Measurements from ENCODE around the gene HERC6. TPM values are rescaled to one million over a fixed set of nuclear protein-coding genes. Genes with fewer than 3 reads are reported as not detected.

Gene HERC6
- total and polyA plus RNA-seq, 2 of the 8 experiments (the other 6 are each of a cell fraction or from before 2014, with no cell fraction given), result 3.7 to 3.8 TPM

GRCh38 chr4:88382621-88383020, 4.0 kb downstream of the HERC6 start:
- no peak overlapping the region for H2BK20ac ChIP-seq (ENCODE audit: low read length)
- FAIRE-seq, result no peak
- no peaks in the 10 kb centered on the region for H4K20me1 ChIP-seq (replicated peaks in 1 of 2; ENCODE audit: control insufficient read depth in 1 of 2, insufficient read depth in 2 of 2, low read length in 2 of 2)
- H3K27me3 ChIP-seq (replicated peaks in 1 of 4; ENCODE audit: control insufficient read depth in 3 of 4, extremely low read depth in 1 of 4, insufficient read depth in 3 of 4, low read length in 3 of 4), result peaks cover 0 to 8% (median 6%) of the 10 kb centered on the region in 4 experiments; a peak in 4 of 7 replicates
- no peak overlapping the region for H2BK12ac ChIP-seq (ENCODE audit: low read depth, low read length)
- peaks cover 4% of the 10 kb centered on the region for H3K23me2 ChIP-seq (ENCODE audit: low read depth, low read length)
- H3K18ac ChIP-seq (ENCODE audit: extremely low read depth, low read length), result no peak overlapping the region
- H4K91ac ChIP-seq (replicated peaks; ENCODE audit: insufficient read length, low read length), result no peak overlapping the region
- H3K23ac ChIP-seq (ENCODE audit: insufficient read length), result no peak overlapping the region
- no peaks in the 10 kb centered on the region for H3K79me1 ChIP-seq (ENCODE audit: low read depth, low read length)
- H2AK5ac ChIP-seq (ENCODE audit: low read depth, low read length), result no peak overlapping the region
- H3K4me2 ChIP-seq (ENCODE audit: insufficient read depth in 1 of 2, low read depth in 2 of 2, low read length in 2 of 2), result no peak overlapping the region
- H3K4ac ChIP-seq (replicated peaks; ENCODE audit: insufficient read length, low read depth, low read length), result no peak overlapping the region
- no peak overlapping the region for H4K5ac ChIP-seq (ENCODE audit: insufficient read length, low read depth, low read length)
- H2BK5ac ChIP-seq (ENCODE audit: low read depth, low read length), result no peak overlapping the region
- no peak for DNase-seq (ENCODE audit: low read depth in 1 of 2, low spot score in 2 of 2)
- H2BK15ac ChIP-seq (ENCODE audit: low read length), result no peak overlapping the region
- H3K14ac ChIP-seq (ENCODE audit: insufficient read length), result no peak overlapping the region
- no peak overlapping the region for H3K27ac ChIP-seq (ENCODE audit: low read depth, low read length)
- ChIA-PET POLR2A (ENCODE audit: partially characterized antibody) (interaction anchor here (0.7 kb wide), 1 partner anchor 124 kb away, joined by 3 read pairs; no protein-coding TSS in a partner anchor), CTCF (ENCODE audit: partially characterized antibody) (no interaction called here)
- H3K9me3 ChIP-seq (ENCODE audit: insufficient read depth in 2 of 2, low read depth in 1 of 2, low read length in 1 of 2), result no peaks in the 10 kb centered on the region
- no peak overlapping the region for H3K56ac ChIP-seq (replicated peaks; ENCODE audit: insufficient read length, low read depth, low read length)
- H3K79me2 ChIP-seq (ENCODE audit: control insufficient read depth in 1 of 2, insufficient read depth in 2 of 2, low read length in 2 of 2), result no peaks in the 10 kb centered on the region
- no peak overlapping the region for H2BK120ac ChIP-seq (replicated peaks; ENCODE audit: low read depth, low read length)
- H4K8ac ChIP-seq (ENCODE audit: extremely low read depth, insufficient read depth, low read length), result no peak overlapping the region
- peak overlapping the region; percentile 13; the same call in 1 of the 2 replicates for H2AFZ ChIP-seq (ENCODE audit: low read length)
- no peak overlapping the region for H3K9ac ChIP-seq (replicated peaks in 1 of 4; ENCODE audit: extremely low read depth in 1 of 4, low read depth in 3 of 4, low read length in 3 of 4)
- no peaks in the 10 kb centered on the region for H3K36me3 ChIP-seq (ENCODE audit: control insufficient read depth in 2 of 4, insufficient read depth in 4 of 4, low read length in 3 of 4)
- H3K4me3 ChIP-seq (ENCODE audit: extremely low read depth in 1 of 4, insufficient read depth in 2 of 4, low read depth in 3 of 4, low read length in 4 of 4), result no peak overlapping the region
- H3K4me1 ChIP-seq (replicated peaks in 1 of 4; ENCODE audit: control insufficient read depth in 3 of 4, insufficient read depth in 4 of 4, low read length in 3 of 4), result no peaks in the 10 kb centered on the region; a peak in 1 of 7 replicates
- WGBS, 2 experiments (ENCODE audit: extremely low coverage in 1 of 2, insufficient coverage in 1 of 2, insufficient read length in 1 of 2, insufficient replicate concordance in 2 of 2, low coverage in 1 of 2, low lambda C conversion rate in 2 of 2, missing lambda C conversion rate in 1 of 2), result 68% methylated on average over 1 of the region's 1 CpG; no CpG with 5 or more reads in 1 of the 2 experiments
- no peak for TF ChIP-seq RNF2 (IDR thresholded peaks at IDR 0.05; ENCODE audit: borderline replicate concordance, low read depth, low read length, missing control alignments, poor library complexity, severe bottlenecking)
- TF ChIP-seq KDM5A (IDR thresholded peaks at IDR 0.05; ENCODE audit: low read length), result no peak
- no peak for TF ChIP-seq CTBP2 (IDR thresholded peaks at IDR 0.05; ENCODE audit: borderline replicate concordance, insufficient read depth, insufficient read length, low read length)
- no peak for TF ChIP-seq FOSL1 (IDR thresholded peaks at IDR 0.05; ENCODE audit: insufficient read depth, low read depth, low read length)
- TF ChIP-seq ZNF274 (IDR thresholded peaks at IDR 0.05; ENCODE audit: borderline replicate concordance, extremely low read depth, low read length), result no peak
- no peak for TF ChIP-seq SP4 (IDR thresholded peaks at IDR 0.05; ENCODE audit: low read length)
- TF ChIP-seq SIN3A (conservative IDR thresholded peaks at IDR 0.05 in 1 of 2, IDR thresholded peaks at IDR 0.05 in 1 of 2; ENCODE audit: low read depth in 1 of 2, low read length in 2 of 2), result no peak
- no peak for TF ChIP-seq TEAD4 (IDR thresholded peaks at IDR 0.05; ENCODE audit: low read depth, low read length)
- no peak for TF ChIP-seq TAF1 (IDR thresholded peaks at IDR 0.05; ENCODE audit: low read depth, low read length)

Measured in H1 (cell line).